Neural progenitor cell (in vitro differentiated cells): ENCODE measurements around the gene NEK1.

Source experiments
- EZH2 ChIP-seq: fragments of 200-600 bp; sonication (generic); IDR thresholded peaks from 2 replicates; pipeline ENCODE4 v1.6.1; 2017; ENCODE audit warnings: antibody characterized with exemption, mild to moderate bottlenecking, moderate library complexity
- EZH2phosphoT487 ChIP-seq: fragments of 200-600 bp; sonication (generic); IDR thresholded peaks from 2 replicates; pipeline ENCODE4 v1.6.1; 2017; ENCODE audit warnings: antibody characterized with exemption
- TF ChIP-seq, protein P1 (sequence below): fragments of 200-600 bp; sonication (generic); IDR thresholded peaks from 2 replicates; pipeline ENCODE4 v1.5.1; 2017; ENCODE audit warnings: antibody characterized with exemption, mild to moderate bottlenecking

DNA sequence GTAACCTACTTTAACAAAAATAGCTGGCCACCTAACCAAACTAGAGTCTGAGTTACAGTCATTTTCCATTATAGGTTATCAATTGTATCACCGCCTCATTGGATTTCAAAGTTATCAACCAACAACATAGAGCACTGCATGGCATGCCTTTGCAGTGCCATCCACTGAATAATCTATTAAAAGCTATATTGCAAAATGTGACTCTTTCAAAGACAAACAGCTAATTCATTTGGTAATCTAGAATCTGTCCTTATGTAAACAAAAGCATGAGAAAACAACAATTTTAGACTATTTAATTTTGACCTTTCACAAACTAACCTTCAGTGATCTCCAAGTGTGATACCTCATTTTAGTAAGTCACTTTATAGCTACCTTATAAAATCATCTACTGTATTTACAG is 197.5 kb downstream of the NEK1 start:
- TF ChIP-seq, protein P1, sequence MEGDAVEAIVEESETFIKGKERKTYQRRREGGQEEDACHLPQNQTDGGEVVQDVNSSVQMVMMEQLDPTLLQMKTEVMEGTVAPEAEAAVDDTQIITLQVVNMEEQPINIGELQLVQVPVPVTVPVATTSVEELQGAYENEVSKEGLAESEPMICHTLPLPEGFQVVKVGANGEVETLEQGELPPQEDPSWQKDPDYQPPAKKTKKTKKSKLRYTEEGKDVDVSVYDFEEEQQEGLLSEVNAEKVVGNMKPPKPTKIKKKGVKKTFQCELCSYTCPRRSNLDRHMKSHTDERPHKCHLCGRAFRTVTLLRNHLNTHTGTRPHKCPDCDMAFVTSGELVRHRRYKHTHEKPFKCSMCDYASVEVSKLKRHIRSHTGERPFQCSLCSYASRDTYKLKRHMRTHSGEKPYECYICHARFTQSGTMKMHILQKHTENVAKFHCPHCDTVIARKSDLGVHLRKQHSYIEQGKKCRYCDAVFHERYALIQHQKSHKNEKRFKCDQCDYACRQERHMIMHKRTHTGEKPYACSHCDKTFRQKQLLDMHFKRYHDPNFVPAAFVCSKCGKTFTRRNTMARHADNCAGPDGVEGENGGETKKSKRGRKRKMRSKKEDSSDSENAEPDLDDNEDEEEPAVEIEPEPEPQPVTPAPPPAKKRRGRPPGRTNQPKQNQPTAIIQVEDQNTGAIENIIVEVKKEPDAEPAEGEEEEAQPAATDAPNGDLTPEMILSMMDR, result no peak
- TF ChIP-seq EZH2phosphoT487, result no peak
- TF ChIP-seq EZH2, result no peak
